Thoracic aorta (tissue), 2 donors: ENCODE measurements around the gene KRT81. TPM values are rescaled to one million over a fixed set of nuclear protein-coding genes. Genes with fewer than 3 reads are reported as not detected.
"Not testable (repeated sequence)": the region's sequence is repeated elsewhere in the genome, so short reads cannot be mapped to it uniquely, and the experiment has no call there.

Source experiments
- ATAC-seq: fragments of 150-250 bp; one replicate; pipeline ENCODE4 v1.8.0; 2017; ENCODE audit warnings: low read depth; ENCODE audit not compliant: insufficient number of reproducible peaks, low FRiP score
- DNase-seq: peaks from one replicate; pipeline ENCODE4 v3.0.0-alpha.2; 2020; ENCODE audit warnings: low spot score
- H3K27ac ChIP-seq, 2 donors: fragments of 200-600 bp; sonication (generic); 1 replicate in 1 of 2; 2 replicates in 1 of 2; pipeline ENCODE4 v1.5.1; 2016; ENCODE audit warnings: mild to moderate bottlenecking in 2 of 2, moderate library complexity in 2 of 2
- H3K27me3 ChIP-seq: fragments of 200-600 bp; sonication (generic); replicated peaks from 2 replicates; pipeline ENCODE4 v1.6.0; 2016; ENCODE audit warnings: mild to moderate bottlenecking; ENCODE audit not compliant: insufficient read depth
- H3K36me3 ChIP-seq: fragments of 200-600 bp; sonication (generic); one replicate; pipeline ENCODE4 v1.5.1; 2016
- H3K4me1 ChIP-seq, 2 donors: fragments of 200-600 bp; sonication (generic); 1 replicate in 1 of 2; 2 replicates in 1 of 2; pipeline versions ENCODE4 v1.5.1 to v1.6.0; 2016; ENCODE audit warnings: low read depth in 2 of 2, mild to moderate bottlenecking in 1 of 2; ENCODE audit not compliant: control insufficient read depth in 1 of 2
- H3K4me3 ChIP-seq: fragments of 200-600 bp; sonication (generic); 2 replicates; pipeline ENCODE4 v1.5.1; 2016; ENCODE audit warnings: mild to moderate bottlenecking
- H3K9me3 ChIP-seq: fragments of 200-600 bp; sonication (generic); 2 replicates; pipeline ENCODE4 v1.5.1; 2016
- CTCF ChIP-seq: fragments of 200-600 bp; sonication (generic); IDR thresholded peaks from one replicate; pipeline ENCODE4 v1.5.1; 2019; ENCODE audit warnings: antibody characterized with exemption
- total RNA-seq, 2 donors: library from RNA; depleted of rRNA; stranded (reverse); fragments of >200 nt; gene quantifications; one replicate each; pipeline versions ENCODE4 v1.1.0 to v1.2.3, GENCODE V29; 2016

The KRT81 gene
- total RNA-seq, 2 donors from 2014 or later, result 5.1 TPM; not detected in 1

DNA sequence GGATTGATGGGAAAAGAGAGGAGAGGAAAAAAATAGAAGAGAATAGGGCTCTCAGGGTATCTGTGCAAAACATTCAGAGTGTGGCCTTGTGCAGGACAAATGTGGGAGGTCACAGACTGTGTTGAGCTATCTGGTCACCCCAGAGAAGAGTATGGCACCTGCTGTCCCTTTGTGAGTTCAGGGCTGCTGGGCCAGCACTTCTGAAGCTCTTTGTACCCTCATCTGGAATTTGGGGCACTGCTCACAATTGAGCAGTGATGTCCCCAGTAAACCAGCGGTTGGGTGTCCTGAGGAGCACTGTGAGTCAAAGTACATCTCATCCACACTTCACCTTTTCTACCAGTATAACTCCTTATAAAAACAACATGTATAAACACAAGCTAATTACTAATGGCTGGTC, 2.6 kb upstream of the KRT81 start:
- no peaks in the 10 kb centered on the region for H3K9me3 ChIP-seq
- ATAC-seq (no peak), DNase-seq (no peak)
- H3K4me1 ChIP-seq, result no peaks in the 10 kb centered on the region
- no peaks in the 10 kb centered on the region for H3K27me3 ChIP-seq
- H3K4me3 ChIP-seq, result no peak overlapping the region
- H3K27ac ChIP-seq, result no peak overlapping the region
- H3K36me3 ChIP-seq, result no peaks in the 10 kb centered on the region
- no peak for TF ChIP-seq CTCF

- H3K4me3 ChIP-seq, H3K36me3 ChIP-seq, H3K27ac ChIP-seq, H3K4me1 ChIP-seq, H3K27me3 ChIP-seq, H3K9me3 ChIP-seq, ATAC-seq, DNase-seq: not testable (repeated sequence)
Measured at GRCh38 chr12:52290483-52291134, 725 bp downstream of the KRT81 start.

DNA sequence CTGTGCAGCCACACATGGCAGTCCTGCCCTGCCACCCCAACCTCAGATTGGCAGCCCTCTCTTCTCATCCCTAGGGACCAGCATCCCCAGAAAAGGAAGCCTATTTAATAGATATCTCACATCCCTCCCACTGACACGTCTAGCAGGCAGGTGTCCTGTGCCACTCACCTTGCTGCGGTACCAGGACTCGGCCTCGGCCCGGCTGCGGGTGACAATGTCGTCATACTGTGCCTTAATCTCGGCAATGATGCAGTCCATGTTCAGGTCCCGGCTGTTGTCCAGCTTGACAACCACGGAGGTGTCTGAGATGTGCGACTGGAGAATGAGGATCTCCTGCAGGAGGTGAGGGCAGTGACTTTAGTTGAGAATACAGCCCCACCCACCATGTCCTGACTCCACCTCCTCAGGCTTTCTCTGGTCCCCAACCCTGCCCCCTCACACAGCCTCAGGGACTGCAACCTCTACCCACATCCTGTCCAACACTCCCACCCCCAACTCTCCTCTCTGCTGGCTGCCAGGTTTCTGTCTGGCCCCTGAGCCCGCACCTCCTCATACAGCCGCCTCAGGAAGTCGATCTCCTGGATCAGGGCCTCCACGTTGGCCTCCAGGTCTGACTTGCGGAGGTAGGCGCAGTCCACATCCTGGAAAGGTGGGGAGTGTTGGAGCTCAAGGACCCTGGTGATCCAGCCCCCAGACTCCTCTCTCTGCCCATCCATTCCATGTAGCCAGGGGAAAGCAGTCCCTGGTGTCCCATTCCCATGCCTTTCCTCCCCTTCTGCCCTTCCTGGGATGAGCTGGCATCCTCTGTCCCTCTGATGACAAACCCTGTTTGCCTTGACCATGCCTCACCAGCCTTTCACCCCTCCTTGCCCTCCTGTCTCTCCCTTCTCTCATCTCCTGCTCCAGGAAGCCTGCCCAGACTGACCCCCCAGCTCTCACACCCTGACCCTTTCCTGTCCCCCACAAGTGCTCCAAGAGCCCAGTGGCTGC, 3.2 kb downstream of the KRT81 start:
- H3K27ac ChIP-seq, H3K36me3 ChIP-seq, DNase-seq, H3K27me3 ChIP-seq, ATAC-seq, H3K9me3 ChIP-seq, H3K4me3 ChIP-seq, H3K4me1 ChIP-seq: not testable (repeated sequence)

- not testable (repeated sequence) for DNase-seq, H3K4me1 ChIP-seq, H3K27ac ChIP-seq, H3K9me3 ChIP-seq, H3K4me3 ChIP-seq, H3K36me3 ChIP-seq, ATAC-seq, H3K27me3 ChIP-seq
Measured at GRCh38 chr12:52286857-52287785, 4.2 kb downstream of the KRT81 start.

DNA sequence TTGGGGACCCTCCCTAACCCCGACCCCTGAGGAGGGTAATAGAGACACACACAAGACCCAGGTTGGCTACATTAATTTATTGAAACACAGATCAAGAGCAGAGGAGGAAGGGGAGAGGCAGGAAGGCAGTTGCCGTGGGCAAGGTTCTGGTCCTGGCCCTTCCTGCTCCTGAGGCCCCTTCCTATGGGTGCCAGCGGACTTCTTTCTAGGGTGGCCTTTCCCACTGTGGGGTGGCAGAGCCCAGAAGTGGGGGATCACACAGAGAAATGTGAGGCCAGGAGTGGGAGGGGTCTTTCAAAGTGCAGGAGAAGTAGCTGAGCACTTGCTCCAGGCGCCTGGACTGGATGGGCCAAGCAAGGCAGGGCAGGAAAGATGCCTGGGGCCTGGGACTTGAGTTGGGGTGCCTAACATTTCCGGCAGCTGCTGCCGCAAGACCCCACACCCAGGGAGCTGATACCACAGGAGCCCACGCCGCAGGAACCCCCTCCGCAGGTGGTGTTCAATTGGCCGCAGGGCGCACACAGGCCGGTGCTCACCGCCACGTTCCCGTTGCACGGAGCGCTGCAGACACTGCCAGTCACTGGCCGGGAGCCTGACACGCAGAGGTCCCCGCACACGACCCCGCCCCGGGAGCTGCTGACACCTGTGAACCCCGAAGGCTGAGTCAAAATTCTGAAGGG, 5.3 kb downstream of the KRT81 start:
- ATAC-seq, result no peak
- Histone ChIP-seq H3K4me3 (no peak overlapping the region), H3K4me1 (peaks cover 5% of the 10 kb centered on the region in 2 donors), H3K9me3 (no peaks in the 10 kb centered on the region), H3K27me3 (no peaks in the 10 kb centered on the region), H3K27ac (no peak overlapping the region), H3K36me3 (no peaks in the 10 kb centered on the region)
- DNase-seq, result no peak
- TF ChIP-seq CTCF, result no peak

- TF ChIP-seq CTCF, result no peak
- no peak for DNase-seq
- ATAC-seq, result no peak
- Histone ChIP-seq H3K4me1 (peaks cover 11 to 13% of the 10 kb centered on the region in 2 donors), H3K36me3 (no peaks in the 10 kb centered on the region), H3K27me3 (no peaks in the 10 kb centered on the region), H3K27ac (no peak overlapping the region), H3K9me3 (no peaks in the 10 kb centered on the region), H3K4me3 (no peak overlapping the region)
Measured at GRCh38 chr12:52285172-52285745, 6.1 kb downstream of the KRT81 start.
